Karpas-422 (cell line): ENCODE results near the gene DSG3. TPM values are rescaled to one million over a fixed set of nuclear protein-coding genes. Genes with fewer than 3 reads are reported as not detected.

Experiments
- DNase-seq: peaks from one replicate; pipeline ENCODE4 v3.0.0-alpha.2; 2015
- H2AFZ ChIP-seq: fragments of 200-600 bp; sonication (generic); 2 replicates; pipeline ENCODE4 v1.6.1; 2014; ENCODE audit warnings: antibody characterized with exemption, low read length, mixed read lengths
- H3K27ac ChIP-seq: fragments of 200-600 bp; sonication (generic); 2 replicates; pipeline ENCODE4 v1.5.1; 2014; ENCODE audit warnings: mild to moderate bottlenecking, low read length, moderate library complexity
- H3K27me3 ChIP-seq: fragments of 200-600 bp; sonication (generic); 2 replicates; pipeline ENCODE4 v1.6.1; 2014; ENCODE audit warnings: low read length, mixed read lengths
- H3K36me3 ChIP-seq: fragments of 200-600 bp; sonication (generic); 2 replicates; pipeline ENCODE4 v1.6.1; 2014; ENCODE audit warnings: low read length, mixed read lengths; ENCODE audit not compliant: insufficient read depth
- H3K4me1 ChIP-seq: fragments of 200-600 bp; sonication (generic); 2 replicates; pipeline ENCODE4 v1.6.1; 2014; ENCODE audit warnings: mild to moderate bottlenecking, low read length, mixed read lengths
- H3K4me2 ChIP-seq: fragments of 200-600 bp; sonication (generic); 2 replicates; pipeline ENCODE4 v1.6.1; 2014; ENCODE audit warnings: low read length, low read depth, mild to moderate bottlenecking; ENCODE audit not compliant: poor library complexity, severe bottlenecking
- H3K4me3 ChIP-seq: fragments of 200-600 bp; sonication (generic); 2 replicates; pipeline ENCODE4 v1.5.1; 2014; ENCODE audit warnings: mild to moderate bottlenecking, antibody characterized with exemption, low read length, mixed read lengths
- H3K79me2 ChIP-seq: fragments of 200-600 bp; sonication (generic); 2 replicates; pipeline ENCODE4 v1.6.1; 2014; ENCODE audit warnings: mild to moderate bottlenecking, low read length, mixed read lengths
- H3K9ac ChIP-seq: fragments of 200-600 bp; sonication (generic); 2 replicates; pipeline ENCODE4 v1.6.0; 2014; ENCODE audit warnings: low read length
- H3K9me2 ChIP-seq: fragments of 200-600 bp; sonication (generic), shearing (Covaris generic); replicated peaks from 2 replicates; pipeline ENCODE4 v1.6.0; 2014; ENCODE audit warnings: mild to moderate bottlenecking, low read length, moderate library complexity; ENCODE audit not compliant: insufficient read depth
- H3K9me3 ChIP-seq: fragments of 300-700, 200-600 bp; sonication (generic); 2 replicates; pipeline ENCODE4 v1.6.1; 2014; ENCODE audit warnings: low read length, mixed read lengths
- H4K20me1 ChIP-seq: fragments of 200-600 bp; sonication (generic); 2 replicates; pipeline ENCODE4 v1.6.1; 2014; ENCODE audit warnings: mild to moderate bottlenecking, antibody characterized with exemption, low read length, low read depth; ENCODE audit not compliant: insufficient read depth
- total RNA-seq: library from RNA; depleted of rRNA; stranded (reverse); fragments of >200 nt; shearing (Covaris generic); gene quantifications from 2 replicates; pipeline ENCODE4 v1.2.3, GENCODE V29; 2014; ENCODE audit warnings: low replicate concordance

The DSG3 gene
- total RNA-seq, 1 experiment from 2014 or later = not detected

- Histone ChIP-seq H3K79me2 (no peaks in the 10 kb centered on the region), H2AFZ (no peak overlapping the region), H3K4me3 (no peak overlapping the region), H3K27ac (no peak overlapping the region), H3K36me3 (no peaks in the 10 kb centered on the region), H3K27me3 (no peaks in the 10 kb centered on the region), H3K9ac (no peak overlapping the region), H3K9me2 (no peaks in the 10 kb centered on the region), H3K4me1 (peaks cover 50% of the 10 kb centered on the region), H3K9me3 (no peaks in the 10 kb centered on the region), H4K20me1 (no peaks in the 10 kb centered on the region), H3K4me2 (peak overlapping the region; percentile 62)
- no peak for DNase-seq
Measured at GRCh38 chr18:31426021-31426420, 21.5 kb upstream of the DSG3 start.

GRCh38 chr18:31426871-31427406 lies 20.6 kb upstream of the DSG3 start:
- H3K9ac ChIP-seq = peak overlapping the region; percentile 57
- peak overlapping the region; percentile 24 for H3K4me3 ChIP-seq
- H3K4me1 ChIP-seq = peaks cover 43% of the 10 kb centered on the region
- H3K9me2 ChIP-seq = no peaks in the 10 kb centered on the region
- H4K20me1 ChIP-seq = no peaks in the 10 kb centered on the region
- H3K79me2 ChIP-seq = no peaks in the 10 kb centered on the region
- no peaks in the 10 kb centered on the region for H3K9me3 ChIP-seq
- peak overlapping the region; percentile 91 for H2AFZ ChIP-seq
- DNase-seq = peak; percentile 54
- peak overlapping the region; percentile 62 for H3K4me2 ChIP-seq
- H3K36me3 ChIP-seq = no peaks in the 10 kb centered on the region
- H3K27ac ChIP-seq = peak overlapping the region; percentile 46
- H3K27me3 ChIP-seq = no peaks in the 10 kb centered on the region

GRCh38 chr18:31428211-31428610 lies 19.3 kb upstream of the DSG3 start:
- Histone ChIP-seq H3K4me1 (peaks cover 43% of the 10 kb centered on the region), H3K9me2 (no peaks in the 10 kb centered on the region)

GRCh38 chr18:31429623-31430022 lies 17.9 kb upstream of the DSG3 start:
- Histone ChIP-seq H3K36me3 (no peaks in the 10 kb centered on the region), H2AFZ (no peak overlapping the region; the same call in 1 of the 2 replicates), H3K79me2 (no peaks in the 10 kb centered on the region), H3K9me3 (no peaks in the 10 kb centered on the region), H4K20me1 (no peaks in the 10 kb centered on the region), H3K27ac (no peak overlapping the region), H3K4me2 (no peak overlapping the region), H3K4me3 (no peak overlapping the region), H3K9ac (no peak overlapping the region), H3K9me2 (no peaks in the 10 kb centered on the region), H3K27me3 (no peaks in the 10 kb centered on the region), H3K4me1 (peaks cover 34% of the 10 kb centered on the region)
- no peak for DNase-seq

More at GRCh38 chr18:31428211-31428610, 19.3 kb upstream of the DSG3 start:
- H3K9ac ChIP-seq = no peak overlapping the region
- H3K79me2 ChIP-seq = no peaks in the 10 kb centered on the region
- no peak overlapping the region for H3K4me3 ChIP-seq
- no peak overlapping the region for H3K4me2 ChIP-seq
- no peak overlapping the region for H3K27ac ChIP-seq
- DNase-seq = no peak
- H4K20me1 ChIP-seq = no peaks in the 10 kb centered on the region
- no peak overlapping the region for H2AFZ ChIP-seq
- H3K27me3 ChIP-seq = no peaks in the 10 kb centered on the region
- H3K36me3 ChIP-seq = no peaks in the 10 kb centered on the region
- H3K9me3 ChIP-seq = no peaks in the 10 kb centered on the region

- Histone ChIP-seq H3K79me2 (no peaks in the 10 kb centered on the region), H3K27me3 (no peaks in the 10 kb centered on the region), H3K4me2 (no peak overlapping the region), H2AFZ (no peak overlapping the region; the same call in 1 of the 2 replicates), H3K9me2 (no peaks in the 10 kb centered on the region), H3K4me3 (no peak overlapping the region), H4K20me1 (no peaks in the 10 kb centered on the region), H3K27ac (no peak overlapping the region), H3K4me1 (peaks cover 30% of the 10 kb centered on the region), H3K36me3 (no peaks in the 10 kb centered on the region), H3K9ac (no peak overlapping the region), H3K9me3 (no peaks in the 10 kb centered on the region)
- no peak for DNase-seq
Measured at GRCh38 chr18:31430072-31430471, 17.5 kb upstream of the DSG3 start.

- no peaks in the 10 kb centered on the region for H3K27me3 ChIP-seq
- H3K9me3 ChIP-seq = no peaks in the 10 kb centered on the region
- H3K36me3 ChIP-seq = no peaks in the 10 kb centered on the region
- no peaks in the 10 kb centered on the region for H3K9me2 ChIP-seq
- H3K9ac ChIP-seq = no peak overlapping the region
- H3K27ac ChIP-seq = no peak overlapping the region
- no peaks in the 10 kb centered on the region for H4K20me1 ChIP-seq
- H3K4me2 ChIP-seq = no peak overlapping the region
- H3K4me1 ChIP-seq = peaks cover 27% of the 10 kb centered on the region
- no peaks in the 10 kb centered on the region for H3K79me2 ChIP-seq
- H2AFZ ChIP-seq = no peak overlapping the region
- no peak overlapping the region for H3K4me3 ChIP-seq
- DNase-seq = peak; percentile 57
Measured at GRCh38 chr18:31430554-31430953, 17.0 kb upstream of the DSG3 start.

- Histone ChIP-seq H3K79me2 (no peaks in the 10 kb centered on the region), H4K20me1 (no peaks in the 10 kb centered on the region), H3K4me3 (no peak overlapping the region), H3K9me3 (no peaks in the 10 kb centered on the region), H3K9ac (no peak overlapping the region), H3K27me3 (no peaks in the 10 kb centered on the region), H3K4me1 (peaks cover 12% of the 10 kb centered on the region), H3K9me2 (no peaks in the 10 kb centered on the region), H2AFZ (0 out of 2 replicates have a peak overlapping the region, but pooled peaks have one; percentile 17), H3K36me3 (no peaks in the 10 kb centered on the region), H3K27ac (no peak overlapping the region), H3K4me2 (no peak overlapping the region)
- no peak for DNase-seq
Measured at GRCh38 chr18:31432316-31432715, 15.2 kb upstream of the DSG3 start.

GRCh38 chr18:31436825-31437224 lies 10.7 kb upstream of the DSG3 start:
- no peak for DNase-seq
- Histone ChIP-seq H3K36me3 (no peaks in the 10 kb centered on the region), H3K4me1 (peaks cover 3% of the 10 kb centered on the region; the same call in 1 of the 2 replicates), H3K27ac (no peak overlapping the region), H3K27me3 (no peaks in the 10 kb centered on the region), H3K9me3 (no peaks in the 10 kb centered on the region), H3K9me2 (no peaks in the 10 kb centered on the region), H3K79me2 (no peaks in the 10 kb centered on the region), H3K4me2 (no peak overlapping the region), H3K9ac (no peak overlapping the region), H4K20me1 (no peaks in the 10 kb centered on the region), H3K4me3 (no peak overlapping the region), H2AFZ (no peak overlapping the region)
